Liver (tissue), 9 donors: Measurements from ENCODE around the gene GLOD5. TPM values are rescaled to one million over a fixed set of nuclear protein-coding genes. Genes with fewer than 3 reads are reported as not detected.

Experiments used
- DNase-seq: peaks from one replicate; pipeline ENCODE4 v3.0.0-alpha.2; 2017; ENCODE audit warnings: low spot score
- H3K27ac ChIP-seq, 2 donors: one replicate each; pipeline ENCODE4 v1.7.0; 2013; ENCODE audit warnings: inconsistent platforms in 2 of 2, low read length in 2 of 2, control low read depth in 1 of 2, low read depth in 1 of 2, mild to moderate bottlenecking in 1 of 2
- H3K27me3 ChIP-seq, 4 donors: one replicate each; pipeline versions ENCODE4 v1.6.1 to v1.7.0; 2013; ENCODE audit warnings: low read length in 3 of 4, inconsistent platforms in 1 of 4, mild to moderate bottlenecking in 1 of 4, moderate library complexity in 1 of 4; ENCODE audit not compliant: control insufficient read depth in 4 of 4, insufficient read depth in 4 of 4
- H3K36me3 ChIP-seq, 4 donors: one replicate each; pipeline versions ENCODE4 v1.6.1 to v1.7.0; 2013; ENCODE audit warnings: low read length in 3 of 4, mild to moderate bottlenecking in 3 of 4, low read depth in 1 of 4, moderate library complexity in 1 of 4; ENCODE audit not compliant: control insufficient read depth in 4 of 4, insufficient read depth in 3 of 4
- H3K4me1 ChIP-seq, 4 donors: one replicate each; pipeline versions ENCODE4 v1.6.1 to v1.7.0; 2013; ENCODE audit warnings: low read length in 3 of 4, mild to moderate bottlenecking in 3 of 4, moderate library complexity in 1 of 4; ENCODE audit not compliant: control insufficient read depth in 4 of 4, insufficient read depth in 4 of 4
- H3K4me3 ChIP-seq, 3 donors: one replicate each; pipeline versions ENCODE4 v1.6.1 to v1.7.0; 2013; ENCODE audit warnings: low read length in 3 of 3, control low read depth in 1 of 3, low read depth in 1 of 3, mild to moderate bottlenecking in 1 of 3
- H3K9ac ChIP-seq, 2 donors: one replicate each; pipeline ENCODE4 v1.7.0; 2013; ENCODE audit warnings: low read length in 2 of 2, mild to moderate bottlenecking in 2 of 2, moderate library complexity in 2 of 2, control low read depth in 1 of 2, low read depth in 1 of 2
- H3K9me3 ChIP-seq, 4 donors: one replicate each; pipeline versions ENCODE4 v1.6.1 to v1.7.0; 2013; ENCODE audit warnings: low read length in 3 of 4; ENCODE audit not compliant: control insufficient read depth in 4 of 4
- EGR1 ChIP-seq, 2 donors: IDR thresholded peaks; 2 replicates each; pipeline ENCODE4 v1.6.1; 2016 to 2018; ENCODE audit warnings: antibody characterized with exemption in 2 of 2, low read depth in 2 of 2
- FOXA1 ChIP-seq: IDR thresholded peaks from 2 replicates; pipeline ENCODE4 v1.6.1; 2016; ENCODE audit warnings: antibody characterized with exemption
- FOXA2 ChIP-seq: IDR thresholded peaks from 2 replicates; pipeline ENCODE4 v1.6.1; 2016; ENCODE audit warnings: antibody characterized with exemption
- GABPA ChIP-seq, 2 donors: IDR thresholded peaks in 1 of 2; conservative IDR thresholded peaks in 1 of 2; 2 replicates each; pipeline ENCODE4 v1.6.1; 2016; ENCODE audit warnings: antibody characterized with exemption in 2 of 2, mild to moderate bottlenecking in 1 of 2, moderate library complexity in 1 of 2
- HNF4A ChIP-seq, 2 donors: conservative IDR thresholded peaks; 2 replicates each; pipeline ENCODE4 v1.6.1; 2016; ENCODE audit warnings: antibody characterized with exemption in 2 of 2, mild to moderate bottlenecking in 2 of 2
- HNF4G ChIP-seq: IDR thresholded peaks from 2 replicates; pipeline ENCODE4 v1.6.1; 2016; ENCODE audit warnings: antibody characterized with exemption
- JUND ChIP-seq, 2 donors: IDR thresholded peaks; 2 replicates each; pipeline ENCODE4 v1.6.1; 2016; ENCODE audit warnings: antibody characterized with exemption in 2 of 2
- NR2F2 ChIP-seq: IDR thresholded peaks from 2 replicates; pipeline ENCODE4 v1.6.1; 2016; ENCODE audit warnings: antibody characterized with exemption
- RAD21 ChIP-seq, 2 donors: IDR thresholded peaks; 2 replicates each; pipeline ENCODE4 v1.6.1; 2016; ENCODE audit warnings: antibody characterized with exemption in 2 of 2, mild to moderate bottlenecking in 2 of 2
- RXRA ChIP-seq, 2 donors: IDR thresholded peaks; 2 replicates each; pipeline ENCODE4 v1.6.1; 2017 to 2018; ENCODE audit warnings: antibody characterized with exemption in 2 of 2, mild to moderate bottlenecking in 1 of 2
- SP1 ChIP-seq: IDR thresholded peaks from 2 replicates; pipeline ENCODE4 v1.6.1; 2018; ENCODE audit warnings: antibody characterized with exemption, mild to moderate bottlenecking
- TAF1 ChIP-seq: conservative IDR thresholded peaks from 2 replicates; pipeline ENCODE4 v1.6.1; 2016; ENCODE audit warnings: antibody characterized with exemption, mild to moderate bottlenecking
- WGBS: extraction: QIAGEN DNeasy Blood & Tissue Kit; methylation state at CpG from one replicate; pipeline ENCODE4 v1.1.7; 2013; 5-methylcytosine and 5-hydroxymethylcytosine counted together
- polyA plus RNA-seq, 2 donors: library from polyadenylated mRNA; stranded (reverse) in 1 of 2; unstranded in 1 of 2; fragments of 200-250 nt in 1 of 2; fragments of >200 nt in 1 of 2; fragmentation: Nextera tagmentation in 1 of 2; extraction: Ambion mirVana in 1 of 2; gene quantifications; one replicate each; pipeline versions ENCODE4 v1.2.1 to v1.2.3, GENCODE V29; 2013 to 2015
- total RNA-seq, 2 donors: library from RNA; depleted of rRNA; stranded (reverse); fragments of >200 nt; gene quantifications; one replicate each; pipeline ENCODE4 v1.2.3, GENCODE V29; 2014
- TF ChIP-seq, protein P1 (sequence below): IDR thresholded peaks from 2 replicates; pipeline ENCODE4 v1.6.1; 2016; ENCODE audit warnings: antibody characterized with exemption, mild to moderate bottlenecking
- TF ChIP-seq, protein P2 (sequence below): IDR thresholded peaks from 2 replicates; pipeline ENCODE4 v1.6.1; 2016; ENCODE audit warnings: antibody characterized with exemption
- TF ChIP-seq, protein P3 (sequence below): IDR thresholded peaks from 2 replicates; pipeline ENCODE4 v1.6.1; 2016; ENCODE audit warnings: antibody characterized with exemption
- TF ChIP-seq, protein P4 (sequence below): IDR thresholded peaks from 2 replicates; pipeline ENCODE4 v1.6.1; 2016; ENCODE audit warnings: antibody characterized with exemption
- TF ChIP-seq, protein P5 (sequence below): fragments of 150-350 bp; IDR thresholded peaks from 2 replicates; pipeline ENCODE4 v1.5.1; 2017; ENCODE audit warnings: improper control_type of control experiment, low read depth, low read length; ENCODE audit not compliant: missing input control
- donor health status: healthy.
- donor health status: healthy.
- donor health status: healthy.
- donor health status: healthy.
- donor health status: healthy.

The GLOD5 gene
- total and polyA plus RNA-seq, 4 donors = 0.67 to 3.4 (median 2.1) TPM; not detected in 1

DNA sequence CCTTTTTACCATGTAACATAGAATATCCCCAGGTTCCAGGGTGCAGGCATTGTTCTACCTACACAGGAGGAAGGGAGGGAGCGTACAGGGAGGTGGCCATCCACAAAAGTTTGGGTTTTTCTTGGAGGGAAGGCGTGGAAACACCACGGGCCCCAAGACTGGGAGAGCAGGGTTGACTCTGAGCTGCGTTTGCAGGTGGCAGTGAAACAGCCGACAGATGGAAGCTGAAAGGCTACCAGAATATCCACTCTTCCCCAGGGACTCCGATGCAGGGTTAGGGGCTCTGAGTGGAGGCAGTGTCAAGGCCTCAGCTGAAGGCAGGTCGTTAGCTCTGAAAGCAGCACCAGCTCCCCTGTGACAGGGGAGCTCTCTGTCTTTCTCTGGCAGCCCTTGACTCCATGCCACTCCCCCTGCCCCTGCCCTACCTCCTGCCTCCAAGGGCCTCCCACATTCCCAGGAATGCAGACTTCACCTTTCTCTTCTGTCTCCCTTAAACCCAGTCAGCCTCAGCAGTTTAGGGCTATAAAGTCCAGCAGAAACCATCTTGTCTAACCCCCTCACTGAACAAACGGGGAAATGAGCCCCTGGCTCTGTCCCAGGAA is 14.0 kb upstream of the GLOD5 start:
- Histone ChIP-seq H3K9ac (no peak overlapping the region), H3K9me3 (no peaks in the 10 kb centered on the region), H3K36me3 (no peaks in the 10 kb centered on the region), H3K4me1 (no peaks in the 10 kb centered on the region), H3K27me3 (no peaks in the 10 kb centered on the region), H3K27ac (no peak overlapping the region), H3K4me3 (no peak overlapping the region)
- DNase-seq = no peak
- 82% methylated on average over 8 of the region's 8 CpGs for WGBS
- TF ChIP-seq, protein P1, sequence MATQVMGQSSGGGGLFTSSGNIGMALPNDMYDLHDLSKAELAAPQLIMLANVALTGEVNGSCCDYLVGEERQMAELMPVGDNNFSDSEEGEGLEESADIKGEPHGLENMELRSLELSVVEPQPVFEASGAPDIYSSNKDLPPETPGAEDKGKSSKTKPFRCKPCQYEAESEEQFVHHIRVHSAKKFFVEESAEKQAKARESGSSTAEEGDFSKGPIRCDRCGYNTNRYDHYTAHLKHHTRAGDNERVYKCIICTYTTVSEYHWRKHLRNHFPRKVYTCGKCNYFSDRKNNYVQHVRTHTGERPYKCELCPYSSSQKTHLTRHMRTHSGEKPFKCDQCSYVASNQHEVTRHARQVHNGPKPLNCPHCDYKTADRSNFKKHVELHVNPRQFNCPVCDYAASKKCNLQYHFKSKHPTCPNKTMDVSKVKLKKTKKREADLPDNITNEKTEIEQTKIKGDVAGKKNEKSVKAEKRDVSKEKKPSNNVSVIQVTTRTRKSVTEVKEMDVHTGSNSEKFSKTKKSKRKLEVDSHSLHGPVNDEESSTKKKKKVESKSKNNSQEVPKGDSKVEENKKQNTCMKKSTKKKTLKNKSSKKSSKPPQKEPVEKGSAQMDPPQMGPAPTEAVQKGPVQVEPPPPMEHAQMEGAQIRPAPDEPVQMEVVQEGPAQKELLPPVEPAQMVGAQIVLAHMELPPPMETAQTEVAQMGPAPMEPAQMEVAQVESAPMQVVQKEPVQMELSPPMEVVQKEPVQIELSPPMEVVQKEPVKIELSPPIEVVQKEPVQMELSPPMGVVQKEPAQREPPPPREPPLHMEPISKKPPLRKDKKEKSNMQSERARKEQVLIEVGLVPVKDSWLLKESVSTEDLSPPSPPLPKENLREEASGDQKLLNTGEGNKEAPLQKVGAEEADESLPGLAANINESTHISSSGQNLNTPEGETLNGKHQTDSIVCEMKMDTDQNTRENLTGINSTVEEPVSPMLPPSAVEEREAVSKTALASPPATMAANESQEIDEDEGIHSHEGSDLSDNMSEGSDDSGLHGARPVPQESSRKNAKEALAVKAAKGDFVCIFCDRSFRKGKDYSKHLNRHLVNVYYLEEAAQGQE = no peak
- TF ChIP-seq HNF4A (conservative IDR thresholded peaks at IDR 0.05) (no peak), RXRA (IDR thresholded peaks at IDR 0.05) (no peak), HNF4G (no peak), NR2F2 (no peak), GABPA (IDR thresholded peaks at IDR 0.05 in 1 of 2, conservative IDR thresholded peaks at IDR 0.05 in 1 of 2) (no peak), FOXA2 (no peak)
- TF ChIP-seq, protein P2, sequence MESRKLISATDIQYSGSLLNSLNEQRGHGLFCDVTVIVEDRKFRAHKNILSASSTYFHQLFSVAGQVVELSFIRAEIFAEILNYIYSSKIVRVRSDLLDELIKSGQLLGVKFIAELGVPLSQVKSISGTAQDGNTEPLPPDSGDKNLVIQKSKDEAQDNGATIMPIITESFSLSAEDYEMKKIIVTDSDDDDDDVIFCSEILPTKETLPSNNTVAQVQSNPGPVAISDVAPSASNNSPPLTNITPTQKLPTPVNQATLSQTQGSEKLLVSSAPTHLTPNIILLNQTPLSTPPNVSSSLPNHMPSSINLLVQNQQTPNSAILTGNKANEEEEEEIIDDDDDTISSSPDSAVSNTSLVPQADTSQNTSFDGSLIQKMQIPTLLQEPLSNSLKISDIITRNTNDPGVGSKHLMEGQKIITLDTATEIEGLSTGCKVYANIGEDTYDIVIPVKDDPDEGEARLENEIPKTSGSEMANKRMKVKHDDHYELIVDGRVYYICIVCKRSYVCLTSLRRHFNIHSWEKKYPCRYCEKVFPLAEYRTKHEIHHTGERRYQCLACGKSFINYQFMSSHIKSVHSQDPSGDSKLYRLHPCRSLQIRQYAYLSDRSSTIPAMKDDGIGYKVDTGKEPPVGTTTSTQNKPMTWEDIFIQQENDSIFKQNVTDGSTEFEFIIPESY = no peak
- TF ChIP-seq, protein P3, sequence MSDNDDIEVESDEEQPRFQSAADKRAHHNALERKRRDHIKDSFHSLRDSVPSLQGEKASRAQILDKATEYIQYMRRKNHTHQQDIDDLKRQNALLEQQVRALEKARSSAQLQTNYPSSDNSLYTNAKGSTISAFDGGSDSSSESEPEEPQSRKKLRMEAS = no peak
- TF ChIP-seq, protein P4, sequence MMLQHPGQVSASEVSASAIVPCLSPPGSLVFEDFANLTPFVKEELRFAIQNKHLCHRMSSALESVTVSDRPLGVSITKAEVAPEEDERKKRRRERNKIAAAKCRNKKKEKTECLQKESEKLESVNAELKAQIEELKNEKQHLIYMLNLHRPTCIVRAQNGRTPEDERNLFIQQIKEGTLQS = no peak
- TF ChIP-seq, protein P5, sequence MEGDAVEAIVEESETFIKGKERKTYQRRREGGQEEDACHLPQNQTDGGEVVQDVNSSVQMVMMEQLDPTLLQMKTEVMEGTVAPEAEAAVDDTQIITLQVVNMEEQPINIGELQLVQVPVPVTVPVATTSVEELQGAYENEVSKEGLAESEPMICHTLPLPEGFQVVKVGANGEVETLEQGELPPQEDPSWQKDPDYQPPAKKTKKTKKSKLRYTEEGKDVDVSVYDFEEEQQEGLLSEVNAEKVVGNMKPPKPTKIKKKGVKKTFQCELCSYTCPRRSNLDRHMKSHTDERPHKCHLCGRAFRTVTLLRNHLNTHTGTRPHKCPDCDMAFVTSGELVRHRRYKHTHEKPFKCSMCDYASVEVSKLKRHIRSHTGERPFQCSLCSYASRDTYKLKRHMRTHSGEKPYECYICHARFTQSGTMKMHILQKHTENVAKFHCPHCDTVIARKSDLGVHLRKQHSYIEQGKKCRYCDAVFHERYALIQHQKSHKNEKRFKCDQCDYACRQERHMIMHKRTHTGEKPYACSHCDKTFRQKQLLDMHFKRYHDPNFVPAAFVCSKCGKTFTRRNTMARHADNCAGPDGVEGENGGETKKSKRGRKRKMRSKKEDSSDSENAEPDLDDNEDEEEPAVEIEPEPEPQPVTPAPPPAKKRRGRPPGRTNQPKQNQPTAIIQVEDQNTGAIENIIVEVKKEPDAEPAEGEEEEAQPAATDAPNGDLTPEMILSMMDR = no peak

DNA sequence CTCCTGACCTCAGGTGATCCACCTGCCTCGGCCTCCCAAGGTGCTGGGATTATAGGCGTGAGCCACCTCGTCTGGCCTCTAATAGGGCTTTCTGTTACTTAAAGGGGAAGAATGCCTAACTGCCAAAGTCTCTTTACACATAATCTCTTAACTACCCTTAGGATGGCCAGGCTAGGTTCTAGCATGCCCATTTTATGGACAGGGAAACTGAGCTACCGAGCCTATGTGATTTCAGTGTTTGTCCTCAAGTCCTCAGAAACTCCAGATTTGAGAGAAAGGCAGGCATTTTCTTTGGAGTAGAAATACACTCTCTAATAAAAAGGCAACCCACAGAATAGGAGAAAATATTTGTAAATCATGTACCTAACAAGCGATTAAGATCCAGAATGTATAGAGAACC is 12.4 kb upstream of the GLOD5 start:
- Histone ChIP-seq H3K4me3 (no peak overlapping the region), H3K27me3 (no peaks in the 10 kb centered on the region), H3K9me3 (no peaks in the 10 kb centered on the region), H3K36me3 (no peaks in the 10 kb centered on the region), H3K9ac (no peak overlapping the region), H3K4me1 (no peaks in the 10 kb centered on the region), H3K27ac (no peak overlapping the region)
- WGBS = 91% methylated on average over 5 of the region's 5 CpGs
- no peak for DNase-seq
- TF ChIP-seq, protein P5 = no peak
- no peak for TF ChIP-seq NR2F2
- no peak for TF ChIP-seq JUND (IDR thresholded peaks at IDR 0.05)
- TF ChIP-seq, protein P4 = no peak
- TF ChIP-seq, protein P2 = no peak
- TF ChIP-seq SP1 = no peak
- TF ChIP-seq EGR1 (IDR thresholded peaks at IDR 0.05; ENCODE audit: low read depth in 2 of 2) = no peak
- TF ChIP-seq RAD21 (IDR thresholded peaks at IDR 0.05) = no peak
- TF ChIP-seq TAF1 = no peak
- TF ChIP-seq FOXA1 = no peak
